ENCODE results near the gene TBKBP1.

DNA sequence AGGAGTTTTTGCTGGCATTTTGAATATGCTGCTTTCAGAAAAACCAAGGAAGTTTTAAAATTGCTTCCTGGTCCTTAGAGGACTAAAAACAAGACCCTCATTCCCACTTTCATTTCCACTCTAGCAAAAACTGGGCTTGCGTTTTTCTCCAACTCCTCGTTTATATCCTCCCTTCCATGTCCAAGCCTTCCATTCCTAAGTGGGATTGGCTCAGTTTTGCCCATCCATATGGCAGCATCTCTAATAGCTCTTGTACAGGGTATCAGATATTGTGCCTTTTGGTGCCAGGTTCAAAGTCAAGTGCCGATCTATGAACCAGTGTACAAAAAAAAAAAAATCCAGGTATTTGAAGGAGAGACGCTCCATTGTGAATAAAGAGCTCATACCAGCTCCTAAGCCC, 9.9 kb upstream of the TBKBP1 start:
- TF ChIP-seq POLR2A (IDR thresholded peaks at IDR 0.05) (no peak), CTCF (IDR thresholded peaks at IDR 0.05) (no peak), POLR2AphosphoS5 (IDR thresholded peaks at IDR 0.05) (no peak)

Measured in breast epithelium (tissue), 3 donors.